GM18526 (cell line): ENCODE measurements around the gene CDH15.

Experiments used
- POLR2A ChIP-seq: IDR thresholded peaks from 3 replicates; pipeline ENCODE4 v1.6.1; 2011; ENCODE audit not compliant: insufficient read length; ENCODE audit errors: extremely low read depth

CDH15 gene

GRCh38 chr16:89216315-89217137, 45.0 kb downstream of the CDH15 start:
- TF ChIP-seq POLR2A = no peak

- TF ChIP-seq POLR2A = no peak
Measured at GRCh38 chr16:89217138-89217387, 45.5 kb downstream of the CDH15 start.

GRCh38 chr16:89217388-89218191, 46.0 kb downstream of the CDH15 start, which contains the start of gene ZNF778:
ZNF778 (plus strand) TSS chr16:89217703; CDS start chr16:89221128, 3,425 bp downstream.
- peak; percentile 81 for TF ChIP-seq POLR2A

GRCh38 chr16:89219365-89219764, 47.8 kb downstream of the CDH15 start:
- TF ChIP-seq POLR2A = no peak

GRCh38 chr16:89221604-89222003, 50.1 kb downstream of the CDH15 start:
- TF ChIP-seq POLR2A = no peak

- TF ChIP-seq POLR2A = no peak
Measured at GRCh38 chr16:89222931-89223330, 51.4 kb downstream of the CDH15 start.

- TF ChIP-seq POLR2A = no peak
Measured at GRCh38 chr16:89224665-89225064, 53.1 kb downstream of the CDH15 start.

GRCh38 chr16:89230255-89230654, 58.7 kb downstream of the CDH15 start:
- TF ChIP-seq POLR2A = no peak

GRCh38 chr16:89232107-89232506, 60.6 kb downstream of the CDH15 start:
- no peak for TF ChIP-seq POLR2A

GRCh38 chr16:89233678-89234490, 62.3 kb downstream of the CDH15 start:
- TF ChIP-seq POLR2A = no peak

GRCh38 chr16:89237733-89238132, 66.2 kb downstream of the CDH15 start:
- TF ChIP-seq POLR2A = no peak

- TF ChIP-seq POLR2A = peak; percentile 95
Measured at GRCh38 chr16:89241187-89242007, 69.8 kb downstream of the CDH15 start.

GRCh38 chr16:89242795-89243200, 71.2 kb downstream of the CDH15 start:
- no peak for TF ChIP-seq POLR2A

- no peak for TF ChIP-seq POLR2A
Measured at GRCh38 chr16:89243664-89244063, 72.1 kb downstream of the CDH15 start.

GRCh38 chr16:89244754-89245153, 73.2 kb downstream of the CDH15 start:
- no peak for TF ChIP-seq POLR2A
